DMS53 treated with DMSO at 0.1 percent for 48 hours (cell line): ENCODE results near the gene RAET1L.
"Not testable (repeated sequence)": the region's sequence is repeated elsewhere in the genome, so short reads cannot be mapped to it uniquely, and the experiment has no call there.

Source experiments
- DNase-seq: peaks from one replicate; lab custom pipeline; 2025; ENCODE audit not compliant: unreplicated experiment; lab: John Stamatoyannopoulos, UW

Gene RAET1L

DNA sequence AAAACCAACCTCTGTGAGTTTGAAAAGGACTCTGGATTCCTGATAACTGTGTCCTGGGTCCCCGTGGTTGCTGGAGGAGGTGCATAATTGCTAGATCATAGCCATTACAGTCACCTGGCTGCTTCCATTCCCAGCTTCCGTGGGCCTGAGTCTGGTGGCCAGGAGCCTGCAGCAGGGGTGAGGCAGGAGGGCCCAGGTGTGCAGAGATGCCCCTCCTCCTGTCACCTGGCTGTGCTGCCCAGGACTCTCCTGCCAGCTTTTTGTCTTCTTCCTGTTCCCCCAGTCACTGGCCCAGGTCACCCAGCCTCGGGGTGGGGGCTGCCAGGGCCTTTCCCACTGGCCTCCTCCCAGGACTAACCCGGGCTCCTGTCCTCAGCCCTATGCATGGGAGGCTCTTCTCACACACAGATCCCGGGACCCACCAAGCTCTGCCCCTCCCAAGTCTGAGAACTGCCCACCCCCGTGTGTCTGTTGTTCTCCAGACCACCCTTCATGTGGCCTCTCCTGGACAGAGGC, 30.0 kb downstream of the RAET1L start:
- no peak for DNase-seq

DNA sequence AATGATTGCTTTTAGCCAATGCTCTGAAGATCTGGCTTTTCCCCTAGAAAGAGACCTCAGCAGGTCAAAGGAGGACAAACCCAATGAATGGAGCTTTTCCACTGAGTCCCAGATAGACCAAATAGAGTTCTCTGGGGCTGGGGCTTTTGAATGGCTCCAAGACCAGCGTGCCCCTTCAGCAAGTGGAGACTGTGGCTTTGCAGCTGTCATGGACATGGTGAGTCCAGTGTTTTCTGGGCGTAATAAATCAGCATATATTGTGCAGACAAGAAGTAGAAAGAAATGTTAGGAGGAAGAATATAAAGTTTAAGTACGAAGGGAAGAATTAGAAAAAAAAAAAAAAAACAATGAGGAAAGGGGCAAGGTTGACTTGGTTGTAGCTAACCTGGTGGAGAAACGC, 33.5 kb downstream of the RAET1L start:
- DNase-seq: no peak

DNA sequence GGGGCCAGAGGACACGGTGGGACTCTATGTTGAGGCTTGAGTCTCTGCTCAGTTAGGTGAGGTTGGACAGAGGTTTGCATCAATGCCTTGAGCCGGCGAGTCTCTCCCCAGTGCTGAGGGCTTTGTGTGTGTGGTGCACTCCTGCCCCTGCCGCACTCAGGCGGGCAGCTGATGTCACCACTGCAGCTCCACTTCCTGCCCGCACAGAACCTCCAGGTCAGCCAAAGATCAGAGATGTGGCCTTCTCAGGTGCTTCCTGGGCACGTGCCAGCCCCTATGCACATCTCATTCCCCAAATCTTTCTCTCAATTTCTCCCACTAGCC, 33.9 kb downstream of the RAET1L start:
- not testable (repeated sequence) for DNase-seq

DNA sequence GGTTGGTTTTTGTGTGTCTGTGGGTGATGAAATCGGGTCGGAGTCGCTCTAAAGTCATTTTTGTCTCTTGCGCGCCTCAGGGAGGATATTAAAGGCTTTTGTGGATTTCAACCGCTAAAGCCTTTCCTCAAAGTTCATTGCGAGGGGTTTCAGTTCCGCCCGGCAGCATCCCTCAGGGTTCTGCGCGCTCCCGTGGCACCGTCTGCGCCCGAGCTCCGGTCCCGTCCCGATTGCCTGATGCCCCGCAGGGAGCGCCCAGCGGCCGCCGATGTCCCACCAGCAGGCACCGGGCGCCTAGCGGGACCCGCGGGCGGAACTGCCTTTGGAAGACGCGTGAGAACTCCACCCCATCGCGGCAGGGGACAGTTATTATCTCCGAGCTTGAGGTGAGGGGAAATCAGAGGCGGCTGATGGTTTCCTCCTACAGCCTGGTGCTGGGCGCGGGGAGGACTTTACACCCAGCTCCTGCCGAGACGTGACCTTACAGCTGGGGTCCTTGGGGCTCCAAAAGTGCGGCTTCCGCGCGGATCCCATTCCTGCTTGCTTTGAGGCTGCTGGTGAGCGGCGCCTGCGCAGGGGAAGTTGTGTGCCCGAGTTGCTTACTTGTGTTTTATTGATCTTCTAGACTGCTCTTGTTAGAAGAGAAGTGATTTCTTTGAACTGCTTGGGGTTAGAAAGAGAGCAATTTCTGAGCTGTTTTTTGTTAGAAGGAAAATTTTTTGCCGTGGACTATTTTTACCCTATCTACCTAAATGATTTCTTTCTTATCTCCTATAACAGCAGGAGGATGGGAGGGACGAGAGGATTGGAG, 34.5 kb downstream of the RAET1L start:
- DNase-seq: no peak

DNA sequence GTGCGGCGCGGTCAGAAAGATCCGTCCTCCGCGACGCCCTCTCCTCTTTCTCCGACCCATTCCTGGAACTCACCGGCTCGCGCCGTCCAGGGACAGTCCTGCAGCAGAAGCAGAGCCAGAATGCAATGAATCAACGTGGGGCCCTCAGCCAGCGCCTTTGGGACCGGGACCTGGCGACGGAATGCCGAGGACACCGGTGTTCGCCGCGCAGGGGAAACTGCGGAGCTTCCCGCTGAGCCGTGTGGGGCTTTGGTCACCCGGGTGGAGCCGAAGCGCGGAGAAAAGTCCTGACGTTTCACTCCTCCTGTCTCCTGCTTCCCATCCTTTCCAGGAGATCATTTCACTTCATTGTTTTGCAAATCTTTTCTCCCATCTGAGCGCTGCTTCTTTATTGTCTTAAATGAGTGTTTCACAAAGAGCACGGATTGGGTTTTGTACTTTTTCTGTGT, 35.1 kb downstream of the RAET1L start:
- DNase-seq: no peak

DNA sequence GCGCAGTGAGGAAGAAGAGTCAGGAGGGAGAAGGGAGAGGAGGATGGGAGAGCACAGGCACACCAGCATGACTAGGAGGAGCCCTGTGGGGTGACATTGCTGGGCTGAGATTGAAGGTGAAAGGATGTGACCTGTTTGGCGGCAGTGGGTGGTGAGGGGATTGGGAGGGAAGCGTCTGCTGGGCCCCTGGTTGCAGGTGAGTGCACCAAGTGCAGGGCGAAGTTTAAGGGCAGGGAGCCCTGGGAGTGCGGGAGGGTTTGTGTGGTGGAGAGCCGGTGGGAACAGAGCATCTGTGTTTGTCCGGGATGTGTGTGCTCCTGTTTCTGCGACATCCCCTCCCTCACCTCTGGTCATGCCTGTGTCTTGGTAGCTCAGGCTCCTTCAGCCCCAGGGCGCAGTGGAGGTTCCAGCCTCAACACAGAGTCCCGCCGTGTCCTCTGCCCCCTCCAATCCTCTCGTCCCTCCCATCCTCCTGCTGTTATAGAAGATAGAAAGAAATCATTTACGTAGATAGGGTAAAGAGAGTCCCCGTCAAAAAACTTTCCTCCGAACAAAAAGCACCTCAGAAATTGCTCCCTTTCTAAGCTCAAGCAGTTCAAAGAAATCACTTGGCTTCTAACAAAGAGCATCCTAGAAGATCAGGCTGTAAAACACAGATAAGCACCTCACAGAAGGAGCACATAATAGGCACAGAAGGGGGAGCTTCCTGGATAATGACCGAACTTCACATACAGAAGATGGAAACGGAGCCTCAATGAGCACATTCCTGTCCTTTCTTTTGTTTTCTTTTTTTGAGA, 36.6 kb downstream of the RAET1L start:
- DNase-seq: no peak

DNA sequence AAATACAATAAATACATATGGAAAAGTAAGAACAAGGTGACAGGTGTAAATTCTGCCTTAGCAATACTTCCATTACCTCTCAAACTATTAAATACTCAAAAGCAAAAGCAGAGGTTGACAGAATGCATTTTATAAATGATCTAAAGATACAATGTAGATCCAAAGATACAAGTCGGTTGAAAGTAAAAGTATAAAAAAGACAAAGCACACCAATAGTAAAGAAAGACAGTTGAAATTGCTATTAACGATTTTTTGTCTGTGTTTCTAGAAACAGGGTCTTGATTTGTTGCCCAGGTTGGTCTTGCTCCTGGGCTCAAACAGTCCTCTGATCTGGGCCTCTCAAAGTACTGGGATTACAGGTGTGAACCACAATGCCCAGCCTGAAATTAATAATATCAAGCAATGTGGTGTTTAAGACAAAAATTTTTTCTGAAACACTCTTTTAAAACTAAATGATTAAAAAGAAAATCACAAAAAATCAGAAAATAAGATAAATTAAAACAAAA, 37.7 kb downstream of the RAET1L start:
- DNase-seq: no peak

DNA sequence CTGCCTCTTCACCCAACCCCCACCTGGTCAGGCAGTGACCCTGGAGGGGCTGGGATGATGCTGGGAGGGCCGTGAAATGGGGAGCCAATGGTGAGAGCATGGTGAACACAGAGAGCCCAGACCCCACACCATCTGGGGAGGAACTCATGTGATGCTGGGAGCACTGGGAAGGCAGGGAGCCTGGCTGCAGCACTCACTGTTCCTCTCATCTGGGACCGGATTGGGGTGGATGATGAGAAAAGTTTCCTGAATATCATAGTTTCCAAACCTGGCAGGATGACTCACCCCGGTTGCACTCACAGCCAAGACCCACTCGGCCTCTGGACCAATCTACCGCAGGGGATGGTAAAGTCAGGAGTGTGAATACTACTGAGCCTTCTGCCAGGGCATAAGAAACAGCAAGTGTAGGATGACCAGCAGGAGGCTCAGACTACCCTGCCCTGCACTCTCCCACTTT, 39.8 kb downstream of the RAET1L start:
- DNase-seq: no peak

DNA sequence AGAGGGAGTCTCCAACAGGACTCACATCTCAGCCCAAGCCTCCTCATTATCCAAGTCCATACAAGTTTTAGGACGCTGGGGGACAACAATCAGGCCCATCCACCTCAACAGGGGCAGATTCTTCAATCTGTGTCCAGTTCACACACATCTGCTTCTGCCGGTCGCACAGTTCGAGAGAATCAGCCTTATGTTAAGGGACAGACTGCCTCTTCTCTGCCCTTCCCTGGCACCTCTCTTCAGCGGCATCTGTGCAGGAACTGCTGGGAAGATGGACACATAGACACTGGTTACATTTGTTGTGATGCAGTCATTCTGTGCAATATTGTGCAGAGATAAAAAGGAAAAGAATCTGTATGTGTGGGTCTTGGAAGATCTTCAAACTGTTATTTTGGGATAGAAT, 40.6 kb downstream of the RAET1L start:
- DNase-seq: no peak

DNA sequence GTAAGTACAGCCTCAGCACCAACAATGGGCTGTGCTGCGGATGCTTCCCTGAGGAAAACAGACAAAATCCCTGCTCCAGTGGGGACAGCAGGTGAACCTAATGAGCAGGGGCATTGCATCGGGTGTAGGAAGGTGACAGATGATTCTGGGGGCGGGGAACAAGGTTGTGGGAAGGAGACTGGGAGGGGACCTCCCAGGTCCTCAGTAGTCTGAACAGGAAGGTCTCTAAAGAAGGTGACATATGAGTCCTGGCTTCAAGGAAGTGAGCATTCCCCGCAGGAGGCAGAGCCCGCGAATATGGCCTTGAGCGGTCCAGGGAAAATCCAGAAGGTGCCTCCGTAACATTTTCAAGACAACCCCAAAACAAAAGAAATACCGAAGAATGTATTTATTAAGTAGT, 42.2 kb downstream of the RAET1L start:
- DNase-seq: no peak

DNA sequence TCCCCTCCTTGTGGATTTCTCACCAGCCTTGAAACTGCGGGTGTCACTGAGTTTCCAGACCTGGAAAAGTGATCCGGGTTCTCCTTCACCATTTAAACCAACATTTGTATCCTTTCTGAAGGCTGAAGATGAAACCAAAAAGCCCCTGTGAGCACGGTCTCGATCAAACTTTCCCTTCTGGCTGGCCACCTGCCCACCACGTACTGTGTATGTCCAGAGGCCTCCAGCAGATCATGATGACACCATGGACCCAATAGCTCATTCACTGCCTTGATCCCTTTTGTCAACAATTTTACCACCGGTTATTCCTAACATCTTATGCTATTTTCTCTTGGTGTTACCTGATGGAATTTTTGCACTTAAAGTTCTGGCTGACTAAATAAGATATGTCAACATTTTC, 46.0 kb downstream of the RAET1L start:
- DNase-seq: no peak

DNA sequence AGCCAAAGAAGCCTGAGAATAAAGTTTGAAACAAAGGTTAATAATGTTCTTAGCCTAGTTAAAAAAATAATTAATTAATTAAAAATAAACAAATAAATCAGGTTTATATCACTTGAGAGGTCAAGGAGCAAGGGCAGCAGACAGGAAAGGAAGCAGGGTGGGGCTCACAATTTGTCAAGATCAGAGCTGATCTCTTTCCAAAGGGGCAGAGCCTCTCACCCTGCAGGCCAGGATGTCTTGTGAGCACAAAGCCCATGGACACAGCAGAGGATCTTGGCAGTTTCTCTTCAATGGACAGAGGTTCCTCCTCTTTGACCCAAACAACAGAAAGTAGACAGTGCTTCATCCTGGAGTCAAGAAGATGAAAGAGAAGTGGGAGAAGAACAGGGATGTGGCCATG, 46.7 kb downstream of the RAET1L start:
- no peak for DNase-seq

DNA sequence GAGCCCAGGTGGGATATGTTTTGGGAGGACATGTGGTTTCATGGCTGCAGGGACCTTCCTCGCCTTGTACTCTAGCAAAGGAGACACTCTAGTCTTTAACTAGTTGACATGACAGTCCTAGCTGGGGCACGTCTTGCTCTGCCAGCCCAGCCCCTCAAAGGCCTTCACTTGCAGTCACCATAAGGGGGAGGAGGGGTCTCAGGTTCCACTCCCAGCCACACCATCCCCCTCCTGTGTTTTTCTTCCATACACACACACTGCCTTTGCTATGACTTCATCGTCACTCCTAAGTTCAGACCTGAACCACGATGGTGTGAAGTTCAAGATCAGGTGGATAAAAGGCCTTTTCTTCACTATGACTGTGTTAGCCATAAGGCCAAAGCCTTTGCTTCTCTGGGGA, 48.1 kb downstream of the RAET1L start:
- DNase-seq: no peak

DNA sequence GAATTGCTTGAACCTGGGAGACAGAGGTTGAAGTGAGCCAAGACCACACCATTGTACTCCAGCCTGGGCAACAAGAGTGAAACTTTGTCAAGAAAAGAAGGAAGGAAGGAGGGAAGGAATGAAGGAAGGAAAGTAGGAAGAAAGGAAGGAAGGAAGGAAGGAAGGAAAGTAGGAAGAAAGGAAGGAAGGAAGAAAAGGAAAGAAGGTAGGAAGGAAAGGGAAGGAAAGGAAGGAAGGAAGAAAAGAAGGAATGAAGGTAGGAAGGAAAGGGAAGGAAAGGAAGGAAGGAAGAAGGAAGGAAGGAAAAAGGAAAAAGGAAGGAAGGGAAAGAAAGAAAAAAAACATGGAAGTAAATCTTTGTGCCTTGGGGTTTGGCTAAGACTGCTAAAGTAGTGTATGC, 49.9 kb downstream of the RAET1L start:
- no peak for DNase-seq

DNA sequence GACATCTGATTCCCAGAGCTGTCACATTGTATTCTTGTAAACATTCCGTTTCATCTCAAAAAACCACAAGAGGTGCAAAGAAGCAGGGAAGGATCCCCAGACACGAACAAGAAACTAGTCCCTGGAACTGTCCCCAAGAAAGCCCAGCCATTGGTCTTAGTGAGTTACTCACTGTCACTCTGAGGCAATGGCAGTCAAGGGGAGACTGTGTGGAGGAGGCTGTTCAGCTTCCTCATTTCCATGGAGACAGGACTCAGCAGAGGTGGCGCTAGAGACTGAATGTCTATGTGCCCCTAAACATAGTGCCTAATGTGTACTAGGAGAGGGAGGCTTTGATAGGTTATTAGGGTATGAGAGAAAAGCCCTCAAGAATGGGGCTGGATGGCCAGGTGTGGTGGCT, 50.5 kb downstream of the RAET1L start:
- no peak for DNase-seq

DNA sequence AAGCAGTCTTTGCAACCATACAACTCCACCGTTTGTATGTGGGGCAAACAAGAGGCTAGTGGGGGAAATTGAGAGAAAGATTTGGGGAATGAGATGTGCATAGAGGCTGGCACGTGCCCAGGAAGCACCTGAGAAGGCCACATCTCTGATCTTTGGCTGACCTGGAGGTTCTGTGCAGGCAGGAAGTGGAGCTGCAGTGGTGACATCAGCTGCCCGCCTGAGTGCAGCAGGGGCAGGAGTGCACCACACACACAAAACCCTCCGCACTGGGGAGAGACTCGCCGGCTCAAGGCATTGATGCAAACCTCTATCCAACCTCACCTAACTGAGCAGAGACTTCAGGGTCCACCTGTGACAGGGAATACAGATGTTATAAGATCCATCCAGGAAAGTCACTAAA, 50.9 kb downstream of the RAET1L start:
- not testable (repeated sequence) for DNase-seq

DNA sequence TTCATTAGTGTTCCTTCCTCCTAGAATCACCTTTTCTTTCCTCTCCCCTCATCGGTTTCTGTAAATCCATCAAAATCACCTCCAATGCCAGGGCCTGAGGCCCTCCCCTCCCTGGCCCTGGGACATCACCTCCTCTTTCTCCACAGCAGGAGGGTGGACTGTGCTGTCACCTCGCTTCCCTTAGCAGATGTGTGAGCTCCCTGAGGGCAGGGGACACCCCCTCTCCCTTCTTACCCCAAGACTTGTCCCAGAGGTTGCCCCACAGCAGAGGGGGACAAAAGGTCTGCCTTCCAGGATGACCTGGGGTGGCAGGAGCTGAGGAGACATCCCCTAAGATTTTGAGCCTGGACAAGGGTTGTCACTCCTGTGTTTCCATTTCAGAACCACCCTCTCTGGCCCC, 55.7 kb downstream of the RAET1L start:
- no peak for DNase-seq

DNA sequence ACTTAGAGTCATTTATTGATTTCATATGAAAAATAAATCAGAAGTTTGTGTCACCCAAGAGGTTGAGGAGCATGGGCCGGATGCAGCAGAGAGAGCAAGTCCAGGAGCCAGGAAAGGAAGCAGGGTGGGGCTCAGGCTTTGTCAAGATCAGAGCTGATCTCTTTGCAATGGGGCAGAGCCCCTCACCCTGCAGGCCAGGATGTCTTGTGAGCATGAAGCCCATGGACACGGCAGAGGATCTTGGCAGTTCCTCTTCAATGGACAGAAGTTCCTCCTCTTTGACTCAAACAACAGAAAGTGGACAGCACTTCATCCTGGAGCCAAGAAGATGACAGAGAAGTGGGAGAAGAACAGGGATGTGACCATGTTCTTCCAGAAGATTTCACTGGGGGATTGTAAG, 56.4 kb downstream of the RAET1L start:
- not testable (repeated sequence) for DNase-seq
